Common myeloid progenitor, CD34-positive (primary cell): ENCODE results near the gene PNMA3.
"Not testable (repeated sequence)": the region's sequence is repeated elsewhere in the genome, so short reads cannot be mapped to it uniquely, and the experiment has no call there.

Experiments
- CTCF ChIA-PET: fragments of 350-600 bp; sonication (Branson Sonifier 250); formaldehyde crosslinking; loops from one replicate; lab custom pipeline; 2021; ENCODE audit warnings: antibody characterized with exemption; lab: Charles Lee
- POLR2A ChIA-PET: fragments of 350-600 bp; sonication (Branson Sonifier 250); formaldehyde crosslinking; loops from one replicate; lab custom pipeline; 2021; ENCODE audit warnings: antibody characterized with exemption; lab: Charles Lee
- DNase-seq, 3 donors: peaks; one replicate each; pipeline versions ENCODE4 v3.0.0 to v3.0.0-alpha.2; 2013
- H3K27ac ChIP-seq, 2 experiments: 1 replicate in 1 of 2; 2 replicates in 1 of 2; pipeline ENCODE4 v1.7.0; 2013; ENCODE audit warnings: inconsistent platforms in 2 of 2, low read length in 2 of 2, mild to moderate bottlenecking in 2 of 2, low read depth in 1 of 2, moderate library complexity in 1 of 2; ENCODE audit not compliant: severe bottlenecking in 2 of 2, insufficient read depth in 1 of 2, poor library complexity in 1 of 2
- H3K27me3 ChIP-seq, 5 experiments: replicated peaks in 2 of 5; 1 replicate in 3 of 5; 2 replicates in 2 of 5; pipeline versions ENCODE4 v1.6.1 to v1.7.0; 2013; ENCODE audit warnings: low read length in 4 of 5, mild to moderate bottlenecking in 2 of 5, moderate library complexity in 2 of 5, inconsistent platforms in 1 of 5; ENCODE audit not compliant: insufficient read depth in 5 of 5, control insufficient read depth in 4 of 5
- H3K36me3 ChIP-seq, 4 experiments: 1 replicate in 2 of 4; 2 replicates in 2 of 4; pipeline versions ENCODE4 v1.6.1 to v1.7.0; 2013; ENCODE audit warnings: low read length in 3 of 4, control low read depth in 1 of 4, mild to moderate bottlenecking in 1 of 4; ENCODE audit not compliant: control insufficient read depth in 4 of 4, insufficient read depth in 4 of 4
- H3K4me1 ChIP-seq, 4 experiments: 1 replicate in 3 of 4; 2 replicates in 1 of 4; pipeline versions ENCODE4 v1.6.1 to v1.7.1; 2013; ENCODE audit warnings: low read length in 3 of 4, mild to moderate bottlenecking in 3 of 4, control low read depth in 1 of 4, inconsistent platforms in 1 of 4, moderate library complexity in 1 of 4; ENCODE audit not compliant: control insufficient read depth in 4 of 4, insufficient read depth in 4 of 4; ENCODE audit errors: control extremely low read depth in 1 of 4
- H3K4me3 ChIP-seq, 7 experiments: 1 replicate in 4 of 7; 2 replicates in 3 of 7; pipeline versions ENCODE4 v1.5.1 to v1.7.0; 2013; ENCODE audit warnings: mild to moderate bottlenecking in 7 of 7, low read length in 6 of 7, moderate library complexity in 6 of 7, inconsistent platforms in 2 of 7, low read depth in 2 of 7, control low read depth in 1 of 7; ENCODE audit not compliant: insufficient read depth in 4 of 7, control insufficient read depth in 1 of 7; ENCODE audit errors: extremely low read depth in 1 of 7
- H3K9me3 ChIP-seq, 5 experiments: 1 replicate in 4 of 5; 2 replicates in 1 of 5; pipeline versions ENCODE4 v1.6.1 to v1.7.1; 2013; ENCODE audit warnings: low read length in 4 of 5, mild to moderate bottlenecking in 2 of 5, inconsistent platforms in 1 of 5, low read depth in 1 of 5, moderate library complexity in 1 of 5; ENCODE audit not compliant: control insufficient read depth in 4 of 5, insufficient read depth in 2 of 5; ENCODE audit errors: control extremely low read depth in 1 of 5
- WGBS: methylation state at CpG from one replicate; pipeline ENCODE4 v1.1.5; 2013; ENCODE audit not compliant: insufficient coverage; 5-methylcytosine and 5-hydroxymethylcytosine counted together

Gene PNMA3

GRCh38 chrX:153060095-153060445 lies 3.8 kb downstream of the PNMA3 start:
- Histone ChIP-seq H3K4me1 (peaks cover 0 to 7% (median 3%) of the 10 kb centered on the region in 4 experiments), H3K27me3 (peaks cover 0 to 28% (median 0%) of the 10 kb centered on the region in 5 experiments), H3K27ac (no peak overlapping the region), H3K36me3 (no peaks in the 10 kb centered on the region), H3K9me3 (no peaks in the 10 kb centered on the region), H3K4me3 (no peak overlapping the region)
- 75% methylated on average over 2 of the region's 8 CpGs for WGBS
- DNase-seq = no peak
- POLR2A ChIA-PET = no interaction called here
- CTCF ChIA-PET = no interaction called here

GRCh38 chrX:153061732-153062131 lies 5.5 kb downstream of the PNMA3 start:
- 50% methylated on average over 2 of the region's 3 CpGs for WGBS
- H3K36me3 ChIP-seq = no peaks in the 10 kb centered on the region
- H3K9me3 ChIP-seq = no peaks in the 10 kb centered on the region
- ChIA-PET POLR2A (no interaction called here), CTCF (interaction anchor here (0.7 kb wide), 1 partner anchor 24 kb away, joined by 3 read pairs; no protein-coding TSS in a partner anchor)
- no peak overlapping the region for H3K4me3 ChIP-seq
- H3K27ac ChIP-seq = no peak overlapping the region
- peak in 1 of 3 donors; percentile 6 for DNase-seq
- H3K4me1 ChIP-seq = peaks cover 0 to 3% (median 2%) of the 10 kb centered on the region in 4 experiments
- H3K27me3 ChIP-seq = peaks cover 0 to 20% (median 0%) of the 10 kb centered on the region in 5 experiments

GRCh38 chrX:153063315-153063714 lies 7.0 kb downstream of the PNMA3 start:
- Histone ChIP-seq H3K36me3 (no peaks in the 10 kb centered on the region), H3K9me3 (no peaks in the 10 kb centered on the region), H3K4me1 (no peaks in the 10 kb centered on the region), H3K27me3 (peaks cover 0 to 11% (median 0%) of the 10 kb centered on the region in 5 experiments), H3K4me3 (no peak overlapping the region), H3K27ac (no peak overlapping the region)
- POLR2A ChIA-PET = no interaction called here
- no peak for DNase-seq
- CTCF ChIA-PET = no interaction called here

GRCh38 chrX:153064061-153064460 lies 7.8 kb downstream of the PNMA3 start:
- Histone ChIP-seq H3K9me3 (no peaks in the 10 kb centered on the region), H3K4me3 (no peak overlapping the region), H3K4me1 (no peaks in the 10 kb centered on the region), H3K36me3 (no peaks in the 10 kb centered on the region), H3K27me3 (peaks cover 0 to 11% (median 0%) of the 10 kb centered on the region in 5 experiments), H3K27ac (no peak overlapping the region)
- ChIA-PET POLR2A (no interaction called here), CTCF (no interaction called here)
- no peak for DNase-seq
- 87% methylated on average over 2 of the region's 2 CpGs for WGBS

GRCh38 chrX:153065389-153065788 lies 9.1 kb downstream of the PNMA3 start:
- POLR2A ChIA-PET = no interaction called here

GRCh38 chrX:153066402-153066801 lies 10.1 kb downstream of the PNMA3 start:
- H3K36me3 ChIP-seq, DNase-seq: not testable (repeated sequence)

More at GRCh38 chrX:153065389-153065788, 9.1 kb downstream of the PNMA3 start:
- Histone ChIP-seq H3K27me3 (peaks cover 0 to 11% (median 0%) of the 10 kb centered on the region in 5 experiments), H3K4me3 (no peak overlapping the region), H3K27ac (no peak overlapping the region), H3K36me3 (no peaks in the 10 kb centered on the region), H3K9me3 (no peaks in the 10 kb centered on the region), H3K4me1 (no peaks in the 10 kb centered on the region)
- no peak for DNase-seq
- 79% methylated on average over 6 of the region's 6 CpGs for WGBS
- CTCF ChIA-PET = no interaction called here

GRCh38 chrX:153071909-153072583 lies 15.8 kb downstream of the PNMA3 start, which contains the start of gene PNMA6A:
PNMA6A (plus strand) TSS chrX:153072454; CDS start chrX:153073063, 609 bp downstream.
- H3K4me1 ChIP-seq, H3K27ac ChIP-seq, CTCF ChIA-PET, H3K36me3 ChIP-seq, H3K9me3 ChIP-seq, H3K4me3 ChIP-seq, POLR2A ChIA-PET, DNase-seq, H3K27me3 ChIP-seq: not testable (repeated sequence)
- no CpG with 5 or more reads among the region's 76 CpGs for WGBS

More at GRCh38 chrX:153066402-153066801, 10.1 kb downstream of the PNMA3 start:
- H3K27ac ChIP-seq, H3K4me1 ChIP-seq, POLR2A ChIA-PET, H3K27me3 ChIP-seq, H3K9me3 ChIP-seq, CTCF ChIA-PET, H3K4me3 ChIP-seq: not testable (repeated sequence)
- WGBS = no CpG with 5 or more reads among the region's 12 CpGs
